KMS-11 (cell line): ENCODE data around the gene FLRT1.

ENCODE experiments used
- H2AFZ ChIP-seq: fragments of 200-600 bp; sonication (generic); 2 replicates; pipeline ENCODE4 v1.6.1; 2016; ENCODE audit warnings: antibody characterized with exemption, mixed run types, low read depth
- H3K27ac ChIP-seq: fragments of 200-600 bp; sonication (generic); 2 replicates; pipeline ENCODE4 v1.6.1; 2016; ENCODE audit warnings: mild to moderate bottlenecking, mixed run types
- H3K27me3 ChIP-seq: fragments of 200-600 bp; sonication (generic); 2 replicates; pipeline ENCODE4 v1.6.1; 2017; ENCODE audit warnings: mild to moderate bottlenecking, low read depth, mixed run types, moderate library complexity; ENCODE audit not compliant: insufficient read depth
- H3K36me3 ChIP-seq: fragments of 200-600 bp; sonication (generic); 2 replicates; pipeline ENCODE4 v1.6.1; 2017; ENCODE audit warnings: mild to moderate bottlenecking, mixed run types; ENCODE audit not compliant: insufficient read depth
- H3K4me1 ChIP-seq: fragments of 200-600 bp; sonication (generic); 2 replicates; pipeline ENCODE4 v1.6.1; 2016; ENCODE audit warnings: mild to moderate bottlenecking, low read depth, mixed run types; ENCODE audit not compliant: poor library complexity, severe bottlenecking
- H3K4me2 ChIP-seq: fragments of 200-600 bp; sonication (generic); 2 replicates; pipeline ENCODE4 v1.7.0; 2016; ENCODE audit warnings: mild to moderate bottlenecking, mixed run types
- H3K4me3 ChIP-seq: fragments of 200-600 bp; sonication (generic); IDR thresholded peaks from 2 replicates; pipeline ENCODE4 v1.6.1; 2017; ENCODE audit warnings: low read depth, low read length, mixed read lengths; ENCODE audit not compliant: insufficient read depth
- H3K79me2 ChIP-seq: fragments of 200-600 bp; sonication (generic); 2 replicates; pipeline ENCODE4 v1.6.1; 2016; ENCODE audit warnings: low read depth, mixed run types; ENCODE audit not compliant: insufficient read depth
- H3K9ac ChIP-seq: fragments of 200-600 bp; sonication (generic); 2 replicates; pipeline ENCODE4 v1.6.1; 2016; ENCODE audit warnings: mild to moderate bottlenecking, mixed run types
- H4K20me1 ChIP-seq: fragments of 200-600 bp; sonication (generic); 2 replicates; pipeline ENCODE4 v1.6.1; 2016; ENCODE audit warnings: mild to moderate bottlenecking, mixed run types; ENCODE audit not compliant: insufficient read depth
- CTCF ChIP-seq: fragments of 200-600 bp; sonication (generic); conservative IDR thresholded peaks from 2 replicates; pipeline ENCODE4 v1.6.1; 2017; ENCODE audit warnings: low read depth, mild to moderate bottlenecking, antibody characterized with exemption, low read length, moderate library complexity, mixed read lengths

The FLRT1 gene

GRCh38 chr11:64011371-64011770 lies 24.4 kb upstream of the FLRT1 start:
- Histone ChIP-seq H4K20me1 (no peaks in the 10 kb centered on the region), H2AFZ (no peak overlapping the region), H3K79me2 (no peaks in the 10 kb centered on the region), H3K36me3 (no peaks in the 10 kb centered on the region), H3K4me1 (no peaks in the 10 kb centered on the region), H3K27me3 (no peaks in the 10 kb centered on the region), H3K9ac (no peak overlapping the region), H3K27ac (no peak overlapping the region), H3K4me2 (no peak overlapping the region), H3K4me3 (no peak overlapping the region)
- TF ChIP-seq CTCF: no peak

- no peak overlapping the region for H3K4me3 ChIP-seq
- H3K27ac ChIP-seq: no peak overlapping the region
- no peaks in the 10 kb centered on the region for H4K20me1 ChIP-seq
- no peaks in the 10 kb centered on the region for H3K79me2 ChIP-seq
- no peak overlapping the region for H3K9ac ChIP-seq
- TF ChIP-seq CTCF: no peak
- no peak overlapping the region for H2AFZ ChIP-seq
- H3K4me1 ChIP-seq: no peaks in the 10 kb centered on the region
- H3K4me2 ChIP-seq: no peak overlapping the region
- H3K36me3 ChIP-seq: no peaks in the 10 kb centered on the region
- no peaks in the 10 kb centered on the region for H3K27me3 ChIP-seq
Observed at GRCh38 chr11:64013141-64013896, 22.4 kb upstream of the FLRT1 start.

GRCh38 chr11:64014356-64014755 lies 21.4 kb upstream of the FLRT1 start:
- Histone ChIP-seq H3K79me2 (no peaks in the 10 kb centered on the region), H2AFZ (no peak overlapping the region), H3K27ac (no peak overlapping the region), H3K36me3 (no peaks in the 10 kb centered on the region), H3K4me2 (no peak overlapping the region), H3K4me3 (no peak overlapping the region), H3K9ac (no peak overlapping the region), H3K4me1 (no peaks in the 10 kb centered on the region), H4K20me1 (no peaks in the 10 kb centered on the region), H3K27me3 (no peaks in the 10 kb centered on the region)
- TF ChIP-seq CTCF: no peak

GRCh38 chr11:64015510-64015909 lies 20.2 kb upstream of the FLRT1 start:
- H4K20me1 ChIP-seq: no peaks in the 10 kb centered on the region
- H3K4me1 ChIP-seq: no peaks in the 10 kb centered on the region
- no peaks in the 10 kb centered on the region for H3K27me3 ChIP-seq
- no peak overlapping the region for H3K27ac ChIP-seq
- H3K9ac ChIP-seq: no peak overlapping the region
- H3K36me3 ChIP-seq: no peaks in the 10 kb centered on the region
- TF ChIP-seq CTCF: no peak
- H2AFZ ChIP-seq: no peak overlapping the region
- H3K79me2 ChIP-seq: no peaks in the 10 kb centered on the region
- no peak overlapping the region for H3K4me2 ChIP-seq
- H3K4me3 ChIP-seq: no peak overlapping the region
